8988T (cell line): ENCODE results near the gene CHST9.
A peak's percentile ranks its signal among the peaks of the same experiment; 100 is the strongest.
"Not testable (repeated sequence)": the region's sequence is repeated elsewhere in the genome, so short reads cannot be mapped to it uniquely, and the experiment has no call there.

Source experiments
- DNase-seq: peaks from one replicate; pipeline ENCODE4 v3.0.0; 2011

The CHST9 gene, protein sequence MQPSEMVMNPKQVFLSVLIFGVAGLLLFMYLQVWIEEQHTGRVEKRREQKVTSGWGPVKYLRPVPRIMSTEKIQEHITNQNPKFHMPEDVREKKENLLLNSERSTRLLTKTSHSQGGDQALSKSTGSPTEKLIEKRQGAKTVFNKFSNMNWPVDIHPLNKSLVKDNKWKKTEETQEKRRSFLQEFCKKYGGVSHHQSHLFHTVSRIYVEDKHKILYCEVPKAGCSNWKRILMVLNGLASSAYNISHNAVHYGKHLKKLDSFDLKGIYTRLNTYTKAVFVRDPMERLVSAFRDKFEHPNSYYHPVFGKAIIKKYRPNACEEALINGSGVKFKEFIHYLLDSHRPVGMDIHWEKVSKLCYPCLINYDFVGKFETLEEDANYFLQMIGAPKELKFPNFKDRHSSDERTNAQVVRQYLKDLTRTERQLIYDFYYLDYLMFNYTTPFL

DNA sequence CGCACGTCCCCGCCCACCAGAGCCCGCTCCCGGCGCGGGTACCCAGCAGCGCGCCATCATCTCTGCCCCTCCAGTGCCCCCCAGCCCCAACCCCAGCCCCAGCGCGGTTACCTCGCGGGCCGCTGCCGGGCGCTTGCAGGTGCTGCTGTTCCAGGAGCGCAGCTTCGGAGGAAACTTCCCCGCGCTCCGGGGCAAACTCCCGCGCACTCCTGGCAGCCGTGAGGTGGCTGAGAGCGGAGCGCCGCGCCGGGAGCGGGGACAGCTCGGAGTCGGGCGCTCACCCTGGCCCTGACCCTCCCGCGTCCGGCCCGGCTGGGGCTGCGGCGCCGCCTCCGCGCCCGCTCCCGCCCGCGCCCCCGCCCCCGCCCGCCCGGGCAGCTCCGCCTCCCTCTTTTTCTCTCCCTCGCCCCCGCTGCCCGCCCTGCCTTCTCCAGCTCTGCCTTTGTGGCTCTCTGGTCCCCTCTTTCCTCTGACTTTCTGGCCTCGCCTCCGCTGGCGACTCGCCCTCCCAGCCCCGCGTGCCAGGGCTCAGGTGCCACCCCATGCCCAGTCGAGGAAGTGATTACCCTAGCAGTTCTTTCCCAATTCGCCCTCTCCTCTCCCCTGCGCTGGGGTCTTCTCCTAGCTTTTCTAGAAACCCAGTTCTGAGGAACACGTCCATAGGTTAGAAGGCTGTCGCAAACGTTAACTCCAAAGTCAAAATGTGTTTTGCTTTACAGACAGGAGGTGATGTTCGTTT is at the start of gene CHST9:
Gene CHST9, minus strand, starts transcription at position 284 of the 739 bp plus-strand sequence. CDS start 42,499 bp downstream, outside the sequence.
- peak; percentile 27 for DNase-seq

DNA sequence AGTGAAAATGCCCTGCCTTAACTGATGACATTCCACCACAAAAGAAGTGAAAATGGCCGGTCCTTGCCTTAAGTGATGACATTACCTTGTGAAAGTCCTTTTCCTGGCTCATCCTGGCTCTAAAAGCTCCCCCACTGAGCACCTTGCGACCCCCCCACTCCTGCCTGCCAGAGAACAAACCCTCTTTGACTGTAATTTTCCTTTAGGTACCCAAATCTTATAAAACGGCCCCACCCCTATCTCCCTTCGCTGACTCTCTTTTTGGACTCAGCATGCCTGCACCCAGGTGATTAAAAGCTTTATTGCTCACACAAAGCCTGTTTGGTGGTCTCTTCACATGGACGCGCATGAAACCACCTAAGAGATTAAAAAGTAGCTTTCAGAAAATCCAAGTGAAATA is 47.2 kb upstream of the CHST9 start:
- DNase-seq, result not testable (repeated sequence)

DNA sequence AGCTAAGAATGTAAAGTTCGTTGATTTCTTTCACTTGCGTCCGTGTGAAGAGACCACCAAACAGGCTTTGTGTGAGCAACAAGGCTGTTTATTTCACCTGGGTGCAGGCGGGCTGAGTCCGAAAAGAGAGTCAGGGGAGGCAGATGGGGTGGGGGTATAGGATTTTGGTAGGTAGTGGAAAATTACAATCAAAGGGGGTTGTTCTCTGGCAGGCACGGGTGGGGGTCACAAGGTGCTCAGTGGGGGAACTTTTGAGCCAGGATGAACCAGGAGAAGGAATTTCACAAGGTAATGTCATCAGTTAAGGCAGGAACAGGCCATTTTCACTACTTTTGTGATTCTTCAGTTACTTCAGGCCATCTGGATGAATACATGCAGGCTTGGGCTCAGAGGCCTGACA is 46.6 kb upstream of the CHST9 start:
- not testable (repeated sequence) for DNase-seq

DNA sequence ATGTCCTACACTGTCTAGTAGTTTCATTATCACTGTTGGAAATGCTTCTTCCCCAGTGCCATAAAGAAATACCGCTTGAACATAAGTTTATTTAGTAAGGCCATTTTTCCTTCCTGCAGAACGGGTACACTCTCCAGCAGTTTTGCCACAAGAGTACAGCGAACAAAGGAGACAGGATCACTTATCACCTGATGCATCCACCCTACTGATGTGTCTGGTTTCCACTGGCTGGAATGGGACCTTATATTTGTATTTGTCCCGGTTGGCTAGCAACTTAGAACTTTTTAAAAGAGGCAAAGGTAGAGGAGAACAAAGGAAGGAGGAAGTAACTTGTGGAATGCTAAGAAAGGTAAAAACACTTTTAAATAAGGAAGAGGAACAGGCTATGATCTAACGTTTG is 46.1 kb upstream of the CHST9 start:
- DNase-seq, result not testable (repeated sequence)

DNA sequence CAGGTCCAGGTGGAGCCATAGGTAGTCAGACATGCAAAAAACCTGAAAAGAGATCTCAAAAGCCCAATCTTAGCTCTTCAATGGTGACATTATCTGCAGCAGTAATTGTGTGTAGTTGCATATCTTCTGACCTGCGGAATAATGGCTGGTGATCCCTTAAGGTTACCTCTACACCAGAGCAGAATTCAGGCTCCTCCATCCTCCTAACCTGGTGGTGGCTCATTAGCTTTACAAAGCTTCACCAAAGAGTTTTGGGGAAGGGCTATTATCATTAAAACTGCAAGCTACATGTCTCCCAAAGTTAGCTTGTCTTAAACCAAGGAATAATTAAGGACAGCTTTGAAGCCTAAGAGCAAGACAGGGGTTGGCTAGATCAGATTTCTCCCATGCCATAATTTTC is 42.6 kb upstream of the CHST9 start:
- no peak for DNase-seq

DNA sequence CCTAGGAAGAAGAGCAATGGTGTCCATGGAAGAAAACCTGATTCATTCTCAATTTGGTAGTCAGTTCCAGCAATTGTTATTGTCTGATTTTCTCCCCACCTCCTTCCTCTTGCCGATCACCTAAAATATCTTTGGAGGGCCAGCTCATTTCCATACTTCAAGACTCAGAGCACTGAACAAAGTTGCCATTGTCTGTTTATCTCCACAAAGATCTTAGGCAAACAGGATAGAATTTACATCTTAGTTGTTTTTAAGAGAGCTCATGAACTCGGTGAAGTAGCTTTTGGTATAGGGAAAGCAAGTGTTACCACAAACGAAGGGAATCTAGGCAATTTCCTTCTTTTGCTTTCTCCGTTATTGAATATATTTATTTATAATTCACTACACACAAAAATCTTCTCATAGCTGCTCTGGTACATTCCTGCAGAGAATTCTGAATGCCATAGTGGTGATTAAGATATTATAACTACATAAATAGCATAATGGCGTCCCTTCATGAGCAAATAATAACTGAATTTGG is 41.5 kb upstream of the CHST9 start:
- DNase-seq, result no peak

DNA sequence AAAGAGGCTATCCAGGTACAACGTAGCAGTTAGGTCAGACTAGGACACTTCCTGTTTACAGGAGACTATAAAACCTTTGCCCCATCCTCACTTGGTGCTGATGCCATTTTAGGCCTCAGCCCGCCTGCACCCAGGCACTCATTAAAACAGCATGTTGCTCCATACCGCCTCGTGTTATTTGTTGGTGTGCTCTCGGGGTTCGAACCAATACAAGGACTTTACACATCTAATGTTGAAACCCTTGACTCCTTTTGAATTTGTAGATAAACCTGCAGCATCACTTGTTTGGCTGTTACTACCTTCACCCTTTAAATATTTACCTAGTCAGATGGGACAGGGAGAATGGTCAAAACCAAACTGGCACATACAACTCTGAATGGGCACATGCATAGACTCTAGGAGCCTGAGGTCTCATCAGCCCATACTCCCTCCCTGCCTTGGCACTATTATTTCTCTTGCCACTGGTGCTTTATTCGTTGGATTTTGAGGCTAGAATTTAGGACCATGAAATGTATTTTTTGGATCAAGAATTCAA is 40.9 kb upstream of the CHST9 start:
- no peak for DNase-seq

DNA sequence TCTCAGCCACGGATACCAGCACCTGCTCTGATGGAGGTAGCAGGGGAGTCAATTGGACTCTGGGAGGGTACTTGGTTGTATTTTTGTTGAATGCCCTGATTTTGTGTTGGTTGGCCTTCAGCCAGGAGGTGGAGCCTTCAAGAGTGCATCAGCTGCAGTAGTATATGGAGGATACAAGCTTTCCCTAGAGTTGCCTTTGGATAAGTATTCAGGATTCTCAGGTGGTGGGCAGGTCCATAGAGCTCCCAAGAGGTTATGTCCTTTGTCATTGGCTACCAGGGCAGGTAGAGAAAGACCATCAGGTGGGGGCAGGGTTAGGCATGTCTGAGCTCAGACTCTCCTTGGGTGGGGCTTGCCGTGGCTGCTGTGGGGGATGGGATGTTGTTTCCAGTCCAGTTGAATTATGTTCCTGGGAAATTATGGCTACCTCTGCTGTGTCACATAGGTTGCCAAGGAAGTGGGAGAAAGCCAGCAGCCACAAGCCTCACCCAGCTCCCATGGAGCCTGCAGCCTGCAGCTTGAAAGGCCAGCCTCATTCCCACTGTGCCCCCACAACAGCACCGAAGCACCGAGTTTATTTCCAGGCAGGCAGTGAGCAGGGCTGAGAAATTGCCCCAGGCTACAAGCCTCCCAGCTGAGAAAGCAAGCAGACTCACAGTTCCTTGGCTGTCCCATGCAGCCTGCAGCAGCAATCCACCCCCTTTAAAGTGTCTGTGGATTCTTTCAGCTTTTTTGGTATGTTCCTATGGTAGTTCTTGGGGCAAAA is 38.6 kb upstream of the CHST9 start:
- no peak for DNase-seq

DNA sequence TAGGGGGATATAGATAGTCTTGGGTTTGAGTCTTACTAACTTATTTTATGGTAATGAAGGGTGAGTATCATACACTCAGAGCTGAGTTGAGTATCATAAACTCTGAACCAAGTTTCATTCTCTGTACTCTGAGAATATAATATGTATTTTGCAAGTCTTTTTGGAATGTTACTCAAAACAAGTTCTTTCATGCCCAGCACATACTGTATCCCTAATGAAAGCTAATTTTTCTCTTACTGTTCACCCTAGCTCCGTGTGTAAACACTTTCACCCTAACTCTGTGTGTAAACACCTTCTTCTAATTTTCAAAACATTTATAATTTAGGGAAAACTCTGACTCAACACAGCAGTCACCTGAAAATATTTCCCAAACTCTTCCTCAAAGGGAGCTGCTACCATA is 29.7 kb upstream of the CHST9 start:
- DNase-seq, result no peak

DNA sequence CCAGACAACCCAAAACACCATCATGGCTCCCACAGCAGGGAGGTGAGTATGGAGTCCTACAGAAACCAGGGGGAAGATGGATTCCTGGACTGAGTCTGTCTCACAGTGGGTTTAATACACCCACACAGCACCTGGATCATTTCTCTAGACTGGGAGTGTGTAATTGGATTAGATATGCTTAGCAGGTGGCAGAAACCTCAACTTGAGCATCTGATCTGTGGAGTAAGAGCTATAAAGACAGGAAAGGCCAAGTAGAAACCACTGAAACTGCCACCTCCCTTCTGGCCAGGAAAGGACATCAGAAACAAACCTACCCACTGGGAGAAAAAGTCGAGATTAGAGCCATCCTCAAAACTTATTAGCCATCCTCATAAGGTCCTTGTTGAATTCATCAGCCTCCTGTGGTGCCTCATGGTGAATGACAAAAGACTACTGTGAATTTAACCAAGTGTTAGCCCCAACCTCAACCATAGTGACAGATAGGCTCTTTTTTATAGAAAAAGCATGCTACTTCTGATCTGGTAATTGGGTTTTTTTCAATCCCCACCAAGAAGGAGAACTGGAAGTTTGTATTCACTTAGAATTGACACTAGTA is 28.1 kb upstream of the CHST9 start:
- no peak for DNase-seq

DNA sequence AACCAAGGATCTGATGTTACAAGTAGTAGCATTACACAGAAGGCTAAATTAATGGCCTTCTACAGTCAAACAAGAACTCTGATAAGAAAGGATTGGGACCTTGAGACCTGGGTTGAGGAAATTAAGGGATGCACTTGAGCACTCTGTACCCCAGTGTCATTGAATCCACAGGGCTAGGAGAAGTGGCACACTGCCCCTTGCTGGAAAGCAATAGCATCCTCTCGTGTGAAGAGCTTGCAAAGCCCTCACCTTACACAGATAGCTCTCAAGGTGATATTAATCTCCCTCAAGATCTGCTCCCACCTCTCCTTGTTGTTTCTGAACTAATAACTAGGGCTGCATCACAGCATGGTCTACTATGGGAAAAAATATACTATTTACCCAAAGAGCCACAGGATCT is 26.5 kb upstream of the CHST9 start:
- no peak for DNase-seq

DNA sequence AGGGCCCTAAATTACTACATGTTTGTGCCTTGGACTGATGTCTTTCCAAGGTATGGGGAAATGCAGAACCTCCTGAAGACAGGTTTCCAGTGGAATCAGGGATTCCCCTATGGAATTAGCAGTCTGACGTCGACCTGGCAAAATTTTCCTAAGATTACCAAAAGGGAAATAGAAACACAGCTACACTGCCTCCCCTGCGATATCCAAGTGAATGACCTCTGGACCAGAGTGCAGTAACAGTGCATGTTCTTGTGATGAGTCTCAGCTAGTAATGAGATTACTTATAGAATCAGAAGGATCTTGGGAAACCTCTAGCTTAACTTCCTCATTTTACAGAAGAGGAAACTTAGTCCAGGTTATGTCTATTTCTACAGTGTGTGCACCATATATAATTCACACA is 21.3 kb upstream of the CHST9 start:
- DNase-seq, result no peak

DNA sequence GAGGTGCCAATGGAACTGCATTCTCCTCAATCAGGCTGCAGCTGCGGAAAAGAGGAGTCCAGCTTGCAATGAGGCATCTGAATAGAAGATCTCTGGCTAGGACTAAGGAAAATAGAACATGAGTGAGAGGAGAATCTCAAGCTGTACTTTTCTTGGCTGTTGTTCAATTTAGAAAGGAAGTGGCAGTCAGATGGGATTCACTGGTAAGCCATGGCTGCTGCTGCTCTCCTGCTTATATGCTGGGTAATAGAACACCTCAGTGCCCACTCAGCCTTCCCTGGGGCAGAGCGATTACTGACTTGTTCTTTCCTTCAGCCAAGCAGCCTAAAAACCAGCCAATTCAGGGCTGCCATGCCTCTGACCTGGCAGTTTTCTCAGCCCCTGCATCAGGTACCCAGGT is 17.6 kb upstream of the CHST9 start:
- DNase-seq, result no peak

DNA sequence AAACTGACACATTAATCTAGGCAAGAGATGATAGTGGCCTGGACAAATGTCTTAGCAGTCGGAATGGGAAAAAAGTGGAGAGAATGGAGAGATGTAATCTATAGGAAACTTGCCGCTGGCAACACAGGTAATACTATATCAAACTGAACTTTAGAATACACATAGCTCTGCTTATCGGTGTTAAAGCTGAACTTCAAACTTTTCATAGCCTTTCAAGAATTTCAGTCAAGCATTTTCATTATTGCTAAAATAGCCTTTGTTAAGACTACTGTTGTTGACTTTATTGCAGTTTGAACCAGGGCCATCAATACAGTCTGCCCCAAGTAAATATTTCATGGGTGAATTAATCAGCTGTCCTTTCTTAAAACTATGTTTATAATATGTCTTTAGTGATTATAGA is 12.9 kb upstream of the CHST9 start:
- DNase-seq, result no peak

DNA sequence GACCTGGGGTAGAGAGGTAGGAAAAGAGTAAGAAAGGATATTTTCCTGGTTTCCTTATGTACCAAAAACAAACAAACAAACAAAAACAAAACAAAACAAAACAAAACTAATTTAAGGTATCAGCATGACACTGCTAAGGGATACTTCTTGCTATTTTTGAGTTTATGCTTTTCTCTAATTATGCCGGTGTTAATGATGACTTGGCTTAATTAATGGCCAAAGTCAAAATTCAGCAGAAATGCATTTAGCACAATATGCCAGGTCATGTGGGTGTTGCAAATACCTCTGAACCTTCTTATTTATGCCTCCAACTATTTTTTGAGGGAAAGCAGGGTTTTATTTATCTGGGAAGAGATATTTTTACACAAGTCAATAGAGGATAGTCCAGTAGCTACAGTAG is 3.2 kb upstream of the CHST9 start:
- no peak for DNase-seq

DNA sequence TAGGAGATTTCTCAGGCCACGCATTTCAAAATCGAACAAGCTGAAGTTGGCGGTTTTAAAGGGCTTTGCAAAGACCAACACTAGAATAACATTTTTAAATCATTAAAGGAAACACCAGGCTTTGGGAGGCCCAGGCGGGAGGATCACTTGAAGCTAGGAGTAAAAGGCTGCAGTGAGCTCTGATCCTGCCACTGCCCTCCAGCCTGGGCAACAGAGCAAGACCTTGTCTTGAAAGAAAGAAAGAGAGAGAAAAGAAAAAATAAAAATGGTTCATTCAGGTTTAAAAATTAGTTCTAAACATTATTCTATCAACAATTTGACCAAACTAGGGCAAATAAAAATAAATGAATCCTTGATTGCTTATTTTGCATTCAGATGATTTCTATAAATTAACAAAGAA is 789 bp upstream of the CHST9 start:
- DNase-seq, result no peak

DNA sequence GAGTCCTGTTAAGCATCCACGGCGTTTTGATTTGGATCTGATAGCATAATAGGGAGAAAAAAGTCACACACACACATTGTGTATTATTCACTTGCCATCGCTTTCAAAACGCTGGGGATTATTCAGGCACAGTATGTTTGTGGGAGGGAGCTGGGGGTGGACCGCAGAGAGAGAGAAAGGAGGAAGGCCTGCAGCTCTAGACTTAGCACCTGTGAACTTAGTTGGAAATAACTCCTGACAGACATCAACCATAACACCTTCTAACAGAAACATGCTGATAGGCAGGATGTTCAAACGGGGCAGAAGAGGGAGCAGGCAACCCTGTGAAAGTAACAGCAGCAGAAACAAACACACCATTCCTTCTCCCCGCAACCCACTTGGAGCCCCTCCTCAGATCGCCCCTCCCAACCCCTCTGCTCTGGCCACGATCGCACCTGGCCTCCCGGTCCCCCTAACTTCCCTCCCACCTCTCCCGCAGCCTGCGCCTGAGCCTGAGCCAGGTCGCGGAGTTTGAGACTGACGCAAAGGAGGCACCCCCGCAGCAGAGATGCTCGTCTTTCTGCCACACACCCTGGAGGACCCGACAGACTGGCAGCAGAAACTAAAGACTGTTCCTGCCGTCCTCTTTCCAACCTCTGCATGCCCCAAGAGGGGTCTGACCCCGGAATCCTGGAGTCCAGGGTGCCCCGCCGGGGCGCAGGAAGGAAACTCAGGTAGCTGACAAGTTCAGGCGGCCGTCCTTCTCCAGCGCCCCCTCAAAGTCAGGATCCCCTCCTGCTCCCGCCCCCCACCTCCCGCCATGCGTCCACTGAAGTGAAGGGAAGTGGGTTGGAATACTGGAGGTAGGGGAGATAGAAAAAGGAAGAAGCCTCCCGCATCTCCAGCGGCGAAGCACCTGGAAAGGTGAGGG is 738 bp downstream of the CHST9 start:
- DNase-seq, result peak; percentile 11

DNA sequence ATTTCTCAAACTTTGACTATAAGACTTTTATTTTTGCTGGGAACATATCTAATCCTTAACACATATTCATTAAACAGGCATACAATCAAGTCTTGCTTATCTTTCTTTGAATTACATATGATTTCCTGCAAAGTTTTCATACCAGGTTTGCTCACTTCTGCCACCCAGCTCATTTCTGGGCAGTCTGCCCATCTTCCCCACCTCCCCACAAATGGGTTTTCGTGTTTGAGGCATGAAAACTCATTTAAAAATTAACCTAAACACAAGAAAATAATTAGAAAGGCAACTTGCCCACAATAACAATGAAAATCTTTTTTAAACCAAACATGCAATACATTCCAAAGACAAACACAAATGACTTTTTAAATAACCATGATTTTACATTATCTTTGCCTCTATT is 3.4 kb downstream of the CHST9 start:
- DNase-seq, result no peak

DNA sequence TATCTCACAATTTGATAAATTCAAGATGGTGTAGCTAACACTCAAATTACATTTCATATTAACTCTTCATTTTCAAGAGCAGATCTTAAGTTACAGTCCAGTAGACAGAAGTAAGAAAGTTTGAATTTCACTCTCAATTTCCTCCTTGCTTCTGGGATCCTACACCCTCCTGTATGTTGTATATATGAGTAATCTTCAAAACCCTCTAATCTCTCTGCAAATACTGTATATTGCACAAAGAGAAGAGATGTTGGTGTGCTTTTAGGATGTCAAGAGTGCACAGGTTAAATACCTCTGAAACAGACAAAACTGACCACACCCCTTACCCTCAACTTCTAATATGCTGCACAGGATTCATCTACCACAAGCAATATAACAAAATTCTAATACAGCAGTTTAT is 6.7 kb downstream of the CHST9 start:
- DNase-seq, result no peak

DNA sequence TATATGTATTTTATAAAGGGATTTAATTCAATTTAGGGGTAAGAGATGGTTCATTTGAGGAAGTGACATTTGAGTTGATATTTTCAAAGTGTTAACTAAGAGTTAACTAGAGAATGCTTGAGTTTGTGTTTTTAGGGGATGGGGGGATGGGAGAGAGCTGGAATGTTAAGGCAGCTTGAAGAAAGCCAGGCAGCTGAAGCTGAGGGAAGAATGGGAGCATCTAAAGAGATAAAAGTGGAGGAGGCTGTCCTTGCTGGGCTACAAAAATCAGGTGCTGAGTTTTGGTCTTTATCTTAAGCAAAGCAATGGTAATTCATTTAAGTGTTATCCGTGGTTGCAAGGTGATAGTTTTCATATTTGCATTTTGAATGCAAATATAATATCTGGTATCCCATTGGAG is 9.2 kb downstream of the CHST9 start:
- no peak for DNase-seq

DNA sequence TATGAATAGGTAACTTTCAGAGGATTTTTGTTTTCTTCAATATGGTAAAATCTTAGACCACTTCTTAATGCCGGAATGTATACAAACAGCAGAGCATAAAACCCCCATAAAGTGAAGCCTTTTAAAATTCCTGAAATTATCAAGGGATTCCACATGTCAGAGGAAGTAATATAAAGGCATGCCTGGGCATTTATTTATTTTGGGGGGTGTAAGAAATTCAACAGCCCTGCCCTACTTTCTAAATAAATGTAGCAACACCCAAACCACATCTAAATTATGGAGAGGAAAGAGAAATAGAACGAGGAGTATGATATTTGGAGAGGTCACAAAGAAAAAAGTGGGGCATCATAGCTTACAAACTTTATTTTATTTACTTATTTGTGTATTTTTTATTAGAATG is 9.9 kb downstream of the CHST9 start:
- DNase-seq, result no peak

DNA sequence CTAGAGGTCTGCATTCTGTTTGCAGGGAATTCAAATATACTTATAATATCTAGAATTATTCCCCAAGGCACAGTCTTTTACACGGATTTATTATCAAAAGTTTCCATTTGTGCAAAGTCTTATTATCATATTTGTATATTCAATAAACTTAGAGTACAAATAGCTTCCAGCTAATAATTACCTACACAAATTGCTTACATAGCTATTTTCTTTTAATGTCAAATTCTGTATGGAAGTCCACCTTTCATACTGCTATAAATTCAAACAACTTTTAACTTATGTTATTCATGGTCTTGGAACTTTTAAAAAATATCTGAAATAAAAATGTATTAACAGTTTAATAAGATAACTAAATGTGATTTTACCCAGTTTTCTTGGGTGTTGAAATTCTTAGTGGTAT is 13.1 kb downstream of the CHST9 start:
- no peak for DNase-seq
